Islet of Langerhans (tissue), 1 donor: ENCODE measurements around the gene KCNA2.

ENCODE experiments used
- FAIRE-seq: peaks from one replicate; lab custom pipeline; 2011; peaks lifted over from hg19 to GRCh38; lab: Jason Lieb, UNC

Gene KCNA2

GRCh38 chr1:110602466-110602865, 3.7 kb downstream of the KCNA2 start:
- FAIRE-seq, result no peak

GRCh38 chr1:110601332-110601731, 4.8 kb downstream of the KCNA2 start:
- FAIRE-seq, result no peak

GRCh38 chr1:110600716-110601115, 5.4 kb downstream of the KCNA2 start:
- no peak for FAIRE-seq

GRCh38 chr1:110597966-110598365, 8.2 kb downstream of the KCNA2 start:
- no peak for FAIRE-seq

GRCh38 chr1:110596312-110596711, 9.8 kb downstream of the KCNA2 start:
- FAIRE-seq, result no peak

GRCh38 chr1:110595353-110595710, 10.8 kb downstream of the KCNA2 start:
- no peak for FAIRE-seq

- no peak for FAIRE-seq
These were observed 11.5 kb downstream of the KCNA2 start for GRCh38 chr1:110594456-110595352.

GRCh38 chr1:110593902-110594301, 12.3 kb downstream of the KCNA2 start:
- FAIRE-seq, result no peak

GRCh38 chr1:110591956-110592355, 14.2 kb downstream of the KCNA2 start:
- no peak for FAIRE-seq

- FAIRE-seq, result no peak
These were observed 17.2 kb downstream of the KCNA2 start for GRCh38 chr1:110588991-110589390.

GRCh38 chr1:110588486-110588885, 17.7 kb downstream of the KCNA2 start:
- no peak for FAIRE-seq

- no peak for FAIRE-seq
These were observed 18.3 kb downstream of the KCNA2 start for GRCh38 chr1:110587906-110588305.

GRCh38 chr1:110585481-110585880, 20.7 kb downstream of the KCNA2 start:
- no peak for FAIRE-seq

GRCh38 chr1:110584045-110584444, 22.1 kb downstream of the KCNA2 start:
- no peak for FAIRE-seq

GRCh38 chr1:110583505-110583904, 22.7 kb downstream of the KCNA2 start:
- FAIRE-seq, result no peak

- FAIRE-seq, result no peak
These were observed 23.8 kb downstream of the KCNA2 start for GRCh38 chr1:110582378-110582777.

GRCh38 chr1:110581682-110582145, 24.4 kb downstream of the KCNA2 start:
- FAIRE-seq, result no peak

- FAIRE-seq, result no peak
These were observed 25.9 kb downstream of the KCNA2 start for GRCh38 chr1:110580244-110580643.

GRCh38 chr1:110579460-110579859, 26.7 kb downstream of the KCNA2 start:
- FAIRE-seq, result no peak

- FAIRE-seq, result no peak
These were observed 29.7 kb downstream of the KCNA2 start for GRCh38 chr1:110576441-110576840.

GRCh38 chr1:110573314-110573713, 32.8 kb downstream of the KCNA2 start:
- FAIRE-seq, result no peak

GRCh38 chr1:110572751-110573150, 33.4 kb downstream of the KCNA2 start:
- no peak for FAIRE-seq

- no peak for FAIRE-seq
These were observed 35.3 kb downstream of the KCNA2 start for GRCh38 chr1:110570901-110571300.

GRCh38 chr1:110570307-110570706, 35.9 kb downstream of the KCNA2 start:
- FAIRE-seq, result no peak
